Lower leg skin (tissue), 3 donors: ENCODE results near the gene PTPN7.

Experiments used
- POLR2A ChIP-seq, 2 donors: fragments of 450-650 bp; IDR thresholded peaks; one replicate each; pipeline ENCODE4 v1.6.1; 2016 to 2017; ENCODE audit warnings: antibody characterized with exemption in 2 of 2, mild to moderate bottlenecking in 1 of 2, moderate library complexity in 1 of 2
- TF ChIP-seq, protein P1 (sequence below), 3 donors: fragments of 450-650 bp; IDR thresholded peaks; one replicate each; pipeline ENCODE4 v1.5.1; 2016; ENCODE audit warnings: antibody characterized with exemption in 3 of 3, mild to moderate bottlenecking in 3 of 3, moderate library complexity in 2 of 3

DNA sequence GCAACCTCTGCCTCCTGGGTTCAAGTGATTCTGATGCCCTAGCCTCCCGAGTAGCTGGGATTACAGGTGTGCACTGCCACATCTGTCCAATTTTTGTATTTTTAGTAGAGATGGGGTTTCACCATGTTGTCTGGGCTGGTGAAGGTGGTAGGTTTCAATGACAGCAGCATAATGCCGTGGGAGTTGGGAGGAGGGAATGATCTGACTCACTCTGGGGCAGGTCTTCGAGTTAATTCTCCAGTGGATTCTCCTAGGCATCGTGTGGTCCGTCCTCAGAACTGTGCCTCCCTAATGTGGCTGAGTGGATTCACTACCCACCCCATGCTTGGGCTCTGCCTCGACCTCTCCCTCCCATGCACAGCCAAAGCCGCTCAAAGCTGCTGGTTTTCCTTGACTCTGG is 39.4 kb downstream of the PTPN7 start:
- TF ChIP-seq, protein P1, sequence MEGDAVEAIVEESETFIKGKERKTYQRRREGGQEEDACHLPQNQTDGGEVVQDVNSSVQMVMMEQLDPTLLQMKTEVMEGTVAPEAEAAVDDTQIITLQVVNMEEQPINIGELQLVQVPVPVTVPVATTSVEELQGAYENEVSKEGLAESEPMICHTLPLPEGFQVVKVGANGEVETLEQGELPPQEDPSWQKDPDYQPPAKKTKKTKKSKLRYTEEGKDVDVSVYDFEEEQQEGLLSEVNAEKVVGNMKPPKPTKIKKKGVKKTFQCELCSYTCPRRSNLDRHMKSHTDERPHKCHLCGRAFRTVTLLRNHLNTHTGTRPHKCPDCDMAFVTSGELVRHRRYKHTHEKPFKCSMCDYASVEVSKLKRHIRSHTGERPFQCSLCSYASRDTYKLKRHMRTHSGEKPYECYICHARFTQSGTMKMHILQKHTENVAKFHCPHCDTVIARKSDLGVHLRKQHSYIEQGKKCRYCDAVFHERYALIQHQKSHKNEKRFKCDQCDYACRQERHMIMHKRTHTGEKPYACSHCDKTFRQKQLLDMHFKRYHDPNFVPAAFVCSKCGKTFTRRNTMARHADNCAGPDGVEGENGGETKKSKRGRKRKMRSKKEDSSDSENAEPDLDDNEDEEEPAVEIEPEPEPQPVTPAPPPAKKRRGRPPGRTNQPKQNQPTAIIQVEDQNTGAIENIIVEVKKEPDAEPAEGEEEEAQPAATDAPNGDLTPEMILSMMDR (IDR thresholded peaks at IDR 0.05) = no peak
- no peak for TF ChIP-seq POLR2A (IDR thresholded peaks at IDR 0.05)
